ENCODE results near the gene BTBD8. TPM values are rescaled to one million over a fixed set of nuclear protein-coding genes. Genes with fewer than 3 reads are reported as not detected.

BTBD8 gene
- polyA plus RNA-seq, 1 experiment, result 5.0 TPM

- Histone ChIP-seq H3K4me3 (ENCODE audit: low read depth, low read length) (no peak within 1 kb of the TSS), H3K9me3 (ENCODE audit: control insufficient read depth, insufficient read depth, low read length) (no peaks in the 10 kb centered on the region; the same call in 1 of the 2 replicates), H3K27me3 (ENCODE audit: control insufficient read depth, insufficient read depth, low read length) (no peaks in the 10 kb centered on the region), H3K27ac (ENCODE audit: low read depth, low read length) (no peak within 1 kb of the TSS)
- TF ChIP-seq CTCF (IDR thresholded peaks at IDR 0.05; ENCODE audit: low read depth, low read length), result no peak
- DNase-seq (ENCODE audit: low read depth, low spot score), result no peak
- ChIA-PET POLR2A (no interaction called here), CTCF (no interaction called here)
Measured at GRCh38 chr1:92217721-92218120, 137.6 kb downstream of the BTBD8 start, which contains the start of gene C1orf146. Gene C1orf146 (plus strand): TSS chr1:92217915. CDS start chr1:92231421, 13,506 bp downstream.

DNA sequence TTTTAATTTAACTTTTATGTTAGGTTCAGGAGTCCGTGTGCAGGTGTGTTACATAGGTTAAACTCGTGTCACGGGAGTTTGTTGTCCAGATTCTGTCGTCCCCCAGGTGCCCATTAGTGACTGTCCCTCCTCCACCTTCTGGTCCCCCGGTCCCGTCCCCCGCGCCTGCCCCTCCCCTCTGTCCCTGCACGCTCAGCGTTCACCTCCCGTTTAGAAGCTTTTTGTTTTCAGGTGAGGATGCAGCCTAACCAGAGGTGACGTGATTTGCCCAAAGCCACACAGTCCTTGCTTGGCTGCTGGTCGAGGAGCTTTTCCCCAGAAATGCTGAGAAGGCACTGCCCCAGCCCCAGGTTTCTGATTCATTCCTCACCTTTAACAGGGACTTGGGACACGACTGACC, 138.4 kb downstream of the BTBD8 start:
- POLR2A ChIA-PET, result interaction anchor here (0.6 kb wide), 1 partner anchor 1497 kb away, joined by 3 read pairs; no protein-coding TSS in a partner anchor

DNA sequence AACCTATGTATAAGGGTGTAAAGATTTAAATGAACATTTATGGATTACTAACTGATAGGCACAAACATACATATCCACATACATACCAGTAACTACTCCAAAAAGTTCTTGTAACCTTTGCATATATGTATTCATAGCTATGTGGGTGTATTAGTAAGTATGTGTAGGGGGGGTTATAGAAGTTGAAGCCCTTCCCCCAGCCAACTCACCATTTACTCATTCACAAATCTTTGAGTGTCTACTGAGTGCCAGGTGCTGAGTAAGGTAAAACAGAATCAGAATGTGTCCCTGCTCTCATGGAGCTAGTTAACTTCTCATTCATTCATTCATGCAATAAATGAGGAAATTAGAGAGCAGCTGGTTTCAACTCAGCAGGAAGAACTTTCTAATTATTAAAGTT, 138.9 kb downstream of the BTBD8 start:
- no peaks in the 10 kb centered on the region; the same call in 1 of the 2 replicates for H3K9me3 ChIP-seq (ENCODE audit: control insufficient read depth, insufficient read depth, low read length)
- ChIA-PET POLR2A (interaction anchor here (0.6 kb wide), 1 partner anchor 1498 kb away, joined by 3 read pairs; no protein-coding TSS in a partner anchor), CTCF (interaction anchor here (0.6 to 1.5 kb wide), 2 partner anchors 12 to 1054 kb away, joined by 3 read pairs; no protein-coding TSS in a partner anchor)
- no peak overlapping the region for H3K4me3 ChIP-seq (ENCODE audit: low read depth, low read length)
- no peaks in the 10 kb centered on the region for H3K27me3 ChIP-seq (ENCODE audit: control insufficient read depth, insufficient read depth, low read length)
- no peak for TF ChIP-seq CTCF (IDR thresholded peaks at IDR 0.05; ENCODE audit: low read depth, low read length)
- H3K27ac ChIP-seq (ENCODE audit: low read depth, low read length), result no peak overlapping the region
- DNase-seq (ENCODE audit: low read depth, low spot score), result no peak

More for the DNA sequence above, 138.4 kb downstream of the BTBD8 start:
- DNase-seq (ENCODE audit: low read depth, low spot score), result no peak
- Histone ChIP-seq H3K27ac (ENCODE audit: low read depth, low read length) (no peak overlapping the region), H3K9me3 (ENCODE audit: control insufficient read depth, insufficient read depth, low read length) (no peaks in the 10 kb centered on the region; the same call in 1 of the 2 replicates), H3K4me3 (ENCODE audit: low read depth, low read length) (no peak overlapping the region), H3K27me3 (ENCODE audit: control insufficient read depth, insufficient read depth, low read length) (no peaks in the 10 kb centered on the region)
- no peak for TF ChIP-seq CTCF (IDR thresholded peaks at IDR 0.05; ENCODE audit: low read depth, low read length)
- CTCF ChIA-PET, result interaction anchor here (0.6 to 1.5 kb wide), 2 partner anchors 13 to 1054 kb away, joined by 3 read pairs; no protein-coding TSS in a partner anchor

GRCh38 chr1:92228401-92228800, 148.3 kb downstream of the BTBD8 start:
- H3K9me3 ChIP-seq (ENCODE audit: control insufficient read depth, insufficient read depth, low read length), result no peaks in the 10 kb centered on the region
- H3K27me3 ChIP-seq (ENCODE audit: control insufficient read depth, insufficient read depth, low read length), result no peaks in the 10 kb centered on the region
- H3K27ac ChIP-seq (ENCODE audit: low read depth, low read length), result no peak overlapping the region
- TF ChIP-seq CTCF (IDR thresholded peaks at IDR 0.05; ENCODE audit: low read depth, low read length), result no peak
- H3K4me3 ChIP-seq (ENCODE audit: low read depth, low read length), result no peak overlapping the region
- POLR2A ChIA-PET, result no interaction called here
- CTCF ChIA-PET, result no interaction called here
- DNase-seq (ENCODE audit: low read depth, low spot score), result no peak

GRCh38 chr1:92230736-92231135, 150.6 kb downstream of the BTBD8 start:
- Histone ChIP-seq H3K4me3 (ENCODE audit: low read depth, low read length) (no peak overlapping the region), H3K27ac (ENCODE audit: low read depth, low read length) (no peak overlapping the region), H3K27me3 (ENCODE audit: control insufficient read depth, insufficient read depth, low read length) (no peaks in the 10 kb centered on the region), H3K9me3 (ENCODE audit: control insufficient read depth, insufficient read depth, low read length) (no peaks in the 10 kb centered on the region)
- POLR2A ChIA-PET, result no interaction called here
- no peak for DNase-seq (ENCODE audit: low read depth, low spot score)
- CTCF ChIA-PET, result interaction anchor here (1.1 kb wide), 1 partner anchor 12 kb away, joined by 3 read pairs; no protein-coding TSS in a partner anchor
- TF ChIP-seq CTCF (IDR thresholded peaks at IDR 0.05; ENCODE audit: low read depth, low read length), result no peak

Other genes starting within 250 kb of the BTBD8 start
- 24.2 and 36.5 TPM in 2 replicates for gene TGFBR3, start 194.2 kb upstream of the BTBD8 start, polyA plus RNA-seq (2011; rRNA removed)
- not detected in 2 replicates for gene BRDT, start 130.9 kb upstream of the BTBD8 start, polyA plus RNA-seq (2011; rRNA removed)
- gene EPHX4, start 50.4 kb upstream of the BTBD8 start, polyA plus RNA-seq (2011; rRNA removed), result 2.6 and 4.1 TPM in 2 replicates
- 0.22 and 0.52 TPM in 2 replicates for gene SETSIP, start 4.9 kb upstream of the BTBD8 start, polyA plus RNA-seq (2011; rRNA removed)
- gene C1orf146, start 137.6 kb downstream of the BTBD8 start, polyA plus RNA-seq (2011; rRNA removed), result not detected in 2 replicates
- gene GLMN, start 218.6 kb downstream of the BTBD8 start, polyA plus RNA-seq (2011; rRNA removed), result 6.0 and 10.1 TPM in 2 replicates
- gene RPAP2, start 218.7 kb downstream of the BTBD8 start, polyA plus RNA-seq (2011; rRNA removed), result 13.6 and 21.5 TPM in 2 replicates

Measured in AG04450 (cell line).